GM18861 (cell line): Measurements from ENCODE around the gene ZBP1.
"Not testable (repeated sequence)": the region's sequence is repeated elsewhere in the genome, so short reads cannot be mapped to it uniquely, and the experiment has no call there.

Experiments
- ATAC-seq: cut with Tn5 transposase; IDR thresholded peaks from one replicate; pipeline ENCODE4 v1.9.1; 2021; ENCODE audit not compliant: unreplicated experiment

Gene ZBP1

DNA sequence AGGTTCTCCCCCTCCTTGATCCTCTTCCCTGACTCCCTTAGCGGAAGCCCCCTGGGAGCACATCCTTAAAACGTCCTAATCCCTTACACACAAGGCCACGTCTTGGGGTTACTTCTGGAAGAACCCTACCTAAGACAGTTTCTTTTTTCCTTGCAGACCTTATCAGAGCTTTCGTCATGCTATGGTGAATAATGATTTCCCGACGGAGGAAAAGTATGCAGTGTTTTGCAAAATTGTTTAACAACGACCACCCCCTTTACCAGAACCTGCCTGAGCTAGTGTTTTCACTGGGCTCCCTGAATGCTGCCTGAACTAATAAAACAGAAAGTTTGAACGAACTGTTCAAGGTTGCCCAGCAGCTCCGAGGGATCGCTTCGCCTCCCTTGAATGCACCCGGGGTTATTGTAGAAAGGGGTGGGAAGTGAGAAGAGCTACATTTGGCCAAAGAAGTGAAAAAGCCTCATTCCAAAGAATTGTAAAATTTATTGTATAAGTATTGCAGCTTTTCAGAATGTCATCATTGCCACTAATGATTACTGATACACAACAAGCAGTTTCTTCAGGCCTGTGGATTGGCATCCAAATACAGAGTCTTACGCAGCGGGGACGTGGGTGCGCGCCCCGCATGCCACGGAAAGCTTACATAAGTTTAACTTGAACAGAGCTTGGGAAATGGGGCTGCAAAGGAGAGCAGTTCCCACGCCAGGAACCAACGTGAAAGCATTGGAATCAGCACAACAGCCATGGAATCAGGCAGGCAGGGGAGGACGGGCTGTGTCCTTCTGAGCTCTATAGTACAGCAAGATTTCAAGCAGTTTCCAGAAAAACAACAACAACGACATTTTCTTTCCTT is 27.9 kb upstream of the ZBP1 start:
- no peak for ATAC-seq

DNA sequence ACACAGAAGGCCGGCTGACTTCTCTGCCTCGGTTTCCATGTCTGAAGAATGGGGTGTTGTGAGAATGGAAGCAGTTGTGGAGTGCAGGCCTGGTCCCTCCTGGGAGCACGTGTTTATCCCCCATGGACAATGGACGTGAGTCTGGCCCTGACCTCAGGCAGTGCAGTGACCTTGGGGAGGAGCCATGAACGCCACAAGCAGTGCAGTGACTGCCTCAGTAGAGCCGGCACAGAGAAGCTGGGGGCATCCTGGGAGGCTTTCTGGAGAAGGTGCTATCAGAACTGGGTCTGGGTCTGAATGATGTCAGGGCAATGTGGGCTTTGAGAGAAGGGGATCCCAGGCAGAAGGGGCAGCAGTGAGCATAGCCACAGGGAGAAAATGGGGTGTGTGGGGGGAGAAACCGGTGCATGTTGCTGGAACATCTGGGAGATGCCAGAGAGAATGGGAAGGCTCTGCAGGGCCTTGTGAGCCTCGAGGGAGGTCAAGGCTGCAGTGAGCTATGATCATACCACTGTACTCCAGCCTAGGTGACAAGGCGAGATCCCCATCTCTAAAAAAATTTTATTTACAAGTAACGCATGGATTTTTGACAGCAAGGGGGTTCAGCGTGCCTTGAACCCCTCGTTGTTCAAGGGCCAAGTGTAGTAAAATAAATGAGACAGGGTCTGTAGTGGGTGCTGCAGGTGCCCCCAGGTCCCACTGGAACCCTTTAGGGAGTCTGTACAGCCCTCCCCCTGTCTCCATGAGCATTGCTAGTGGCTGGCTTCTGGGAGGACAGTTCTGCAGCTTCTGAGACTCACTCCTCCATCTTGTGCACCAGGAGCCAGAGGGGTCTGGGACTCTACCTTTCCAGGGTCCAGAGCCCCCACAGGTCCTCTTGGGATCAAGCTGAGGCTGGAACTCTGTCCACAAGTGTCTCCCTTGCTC is 27.0 kb upstream of the ZBP1 start:
- ATAC-seq = no peak

GRCh38 chr20:57638895-57639236 is 18.6 kb upstream of the ZBP1 start:
- no peak for ATAC-seq

- ATAC-seq = no peak
These were observed 18.1 kb upstream of the ZBP1 start for GRCh38 chr20:57638173-57638894.

- no peak for ATAC-seq
These were observed 13.8 kb upstream of the ZBP1 start for GRCh38 chr20:57633945-57634491.

DNA sequence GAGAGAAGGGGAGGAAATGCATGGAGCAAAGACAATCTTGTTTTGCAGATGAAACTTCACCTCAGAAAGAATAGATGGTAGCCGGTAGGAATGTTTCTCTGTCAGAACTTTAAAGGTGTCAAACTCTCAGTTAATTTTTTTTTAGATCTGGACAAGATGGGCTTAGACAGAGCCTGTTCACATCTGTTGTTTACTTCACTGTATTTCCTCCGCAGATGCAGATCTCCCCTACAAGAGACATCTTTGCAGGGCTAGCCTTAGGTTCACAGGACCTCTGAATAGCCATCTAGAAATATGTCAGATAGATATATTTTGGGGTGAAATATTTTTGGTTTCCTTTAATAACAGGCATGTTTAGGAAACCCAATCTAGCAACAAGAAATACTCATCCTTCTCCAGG is 12.1 kb upstream of the ZBP1 start:
- ATAC-seq = no peak

DNA sequence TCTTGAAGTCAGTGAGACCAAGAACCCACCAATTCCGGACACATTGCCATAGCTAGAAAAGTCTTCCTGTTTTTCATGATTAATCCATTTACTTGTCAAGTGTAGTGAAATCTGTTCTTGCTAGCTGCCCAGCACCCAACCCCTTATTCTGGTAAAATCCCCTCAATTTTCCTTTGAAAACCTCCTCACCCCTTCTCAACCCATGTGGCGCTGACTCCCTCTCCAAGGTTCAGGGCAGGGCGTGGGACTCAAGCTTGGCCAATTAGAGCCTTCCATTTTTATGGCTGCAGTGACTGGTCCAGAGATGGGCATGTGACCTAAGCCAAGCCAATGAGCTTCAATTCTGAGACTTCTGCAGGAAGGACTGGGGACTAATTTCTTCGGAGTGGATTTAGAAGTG is 9.8 kb upstream of the ZBP1 start:
- ATAC-seq = no peak

- ATAC-seq = not testable (repeated sequence)
These were observed 9.3 kb upstream of the ZBP1 start for GRCh38 chr20:57629491-57629901.

DNA sequence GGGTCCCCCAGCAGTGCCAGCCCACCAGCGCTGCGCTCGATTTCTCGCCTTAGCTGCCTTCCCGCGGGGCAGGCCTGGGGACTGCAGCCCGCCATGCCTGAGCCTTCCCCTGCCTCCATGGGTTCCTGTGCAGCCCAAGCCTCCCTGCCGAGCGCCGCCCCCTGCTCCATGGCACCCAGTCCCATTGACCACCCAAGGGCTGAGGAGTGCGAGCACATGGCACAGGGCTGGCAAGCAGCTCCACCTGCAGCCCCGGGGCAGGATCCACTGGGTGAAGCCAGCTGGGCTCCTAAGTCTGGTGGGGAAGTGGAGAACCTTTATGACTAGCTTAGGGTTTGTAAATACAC is 8.7 kb upstream of the ZBP1 start:
- not testable (repeated sequence) for ATAC-seq

DNA sequence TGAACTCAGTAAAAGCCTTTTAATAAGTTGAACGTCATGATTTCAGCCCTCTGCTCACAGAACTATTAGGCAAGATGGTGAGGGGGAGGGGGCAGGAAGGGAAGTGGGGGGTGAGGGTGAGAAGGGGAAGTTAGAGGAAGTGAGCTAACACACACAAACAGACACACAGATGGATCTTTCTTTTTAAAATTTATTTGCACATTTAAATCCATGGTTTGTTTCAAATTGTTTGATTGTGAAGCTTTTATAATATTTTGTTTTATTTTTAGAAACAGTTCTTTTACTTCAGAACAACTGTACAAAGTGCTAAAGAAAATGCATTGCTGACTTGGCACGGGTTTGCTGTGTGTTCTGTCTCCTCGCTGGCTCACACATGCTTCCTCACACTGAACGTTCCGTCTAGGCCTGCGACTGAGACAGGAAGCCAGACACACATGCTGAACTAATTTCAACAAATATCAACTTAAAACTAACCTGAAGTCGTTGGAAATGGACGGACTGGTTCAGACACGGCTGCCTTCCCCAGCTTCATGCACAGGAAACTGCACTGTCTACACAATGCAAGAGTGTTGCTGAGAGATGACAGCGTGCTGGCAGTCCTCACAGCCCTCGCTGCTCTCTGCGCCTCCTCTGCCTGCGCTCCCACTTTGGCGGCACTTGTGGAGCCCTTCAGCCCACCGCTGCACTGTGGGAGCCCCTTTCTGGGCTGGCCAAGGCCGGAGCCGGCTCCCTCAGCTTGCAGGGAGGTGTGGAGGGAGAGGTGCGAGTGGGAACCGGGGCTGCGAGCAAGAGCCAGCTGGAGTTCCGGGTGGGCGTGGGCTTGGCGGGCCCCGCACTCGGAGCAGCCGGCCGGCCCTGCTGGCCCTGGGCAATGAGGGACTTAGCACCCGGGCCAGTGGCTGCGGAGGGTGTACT is 8.1 kb upstream of the ZBP1 start:
- no peak for ATAC-seq

GRCh38 chr20:57627339-57627738 is 7.1 kb upstream of the ZBP1 start:
- ATAC-seq = no peak

DNA sequence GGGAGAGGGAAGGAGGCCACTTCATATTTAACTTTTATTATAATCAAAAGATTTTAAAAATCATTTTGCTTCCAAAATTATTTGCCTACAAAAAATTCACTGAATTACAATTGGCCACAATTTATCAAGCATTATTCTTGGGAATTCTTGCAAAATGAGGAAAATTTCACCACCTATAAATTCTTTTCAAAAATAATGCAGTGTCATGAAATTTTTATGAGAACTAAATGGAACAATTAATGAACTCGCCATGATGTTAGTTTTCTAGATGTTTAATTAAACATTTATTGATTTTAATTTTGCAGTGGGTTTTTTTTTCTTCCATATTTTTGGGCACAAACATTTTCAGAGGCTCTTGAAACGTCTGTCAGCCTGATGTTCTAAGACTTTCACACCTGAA is 5.8 kb upstream of the ZBP1 start:
- ATAC-seq = no peak

DNA sequence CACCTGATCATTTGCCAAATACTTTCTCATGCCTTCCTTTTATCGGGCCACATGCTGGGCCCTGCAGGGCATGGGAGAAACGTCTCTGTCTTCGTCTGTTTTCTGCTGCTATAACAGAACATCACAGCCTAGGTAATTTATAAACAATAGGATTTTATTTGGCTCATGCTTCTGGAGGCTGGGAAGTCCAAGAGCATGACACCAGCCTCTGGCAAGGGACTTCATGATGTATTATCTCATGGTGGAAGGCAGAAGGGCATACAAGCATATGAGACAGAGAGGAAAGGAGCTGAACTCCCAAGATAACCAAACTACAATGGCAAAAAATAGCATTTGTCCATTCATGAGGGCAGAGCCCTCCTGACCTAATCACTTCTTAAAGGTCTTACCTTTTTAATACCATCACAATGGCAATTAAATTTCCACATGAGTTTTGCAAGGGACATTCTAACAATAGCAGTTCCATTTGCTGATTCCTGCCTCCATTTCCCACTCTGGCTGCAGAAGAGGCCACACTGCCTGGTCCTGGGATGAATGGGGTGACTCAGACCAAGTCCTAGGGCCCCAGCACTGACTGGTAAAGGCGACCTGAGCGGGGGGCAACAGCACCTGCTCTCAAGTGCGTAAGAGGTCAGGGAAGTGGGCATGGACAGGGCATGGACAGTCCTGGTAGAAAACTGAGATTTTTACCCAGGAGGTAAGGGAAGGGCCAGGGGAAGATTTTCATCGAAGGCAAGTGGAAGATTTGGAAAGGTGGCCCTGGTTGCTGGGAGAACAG is 5.1 kb upstream of the ZBP1 start:
- no peak for ATAC-seq

DNA sequence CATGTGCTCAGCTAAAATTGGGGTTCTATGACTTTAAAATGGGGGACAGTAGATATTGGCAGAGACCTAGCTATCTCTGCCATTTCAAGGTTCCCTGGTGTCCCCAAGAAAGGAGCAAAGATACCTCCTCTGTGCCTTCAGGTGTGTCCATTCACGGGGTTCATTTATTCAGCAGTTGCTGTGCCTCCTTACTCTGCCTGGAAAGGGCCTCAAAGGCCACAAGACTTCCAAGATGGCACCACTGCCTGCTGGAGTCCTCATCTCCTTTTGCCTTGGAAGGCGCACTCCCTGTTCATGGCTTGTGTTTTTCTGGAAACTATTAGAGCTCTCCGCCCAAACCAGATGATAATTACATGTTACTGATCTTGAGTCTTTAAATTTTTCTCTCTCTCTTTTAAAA is 3.9 kb upstream of the ZBP1 start:
- no peak for ATAC-seq

DNA sequence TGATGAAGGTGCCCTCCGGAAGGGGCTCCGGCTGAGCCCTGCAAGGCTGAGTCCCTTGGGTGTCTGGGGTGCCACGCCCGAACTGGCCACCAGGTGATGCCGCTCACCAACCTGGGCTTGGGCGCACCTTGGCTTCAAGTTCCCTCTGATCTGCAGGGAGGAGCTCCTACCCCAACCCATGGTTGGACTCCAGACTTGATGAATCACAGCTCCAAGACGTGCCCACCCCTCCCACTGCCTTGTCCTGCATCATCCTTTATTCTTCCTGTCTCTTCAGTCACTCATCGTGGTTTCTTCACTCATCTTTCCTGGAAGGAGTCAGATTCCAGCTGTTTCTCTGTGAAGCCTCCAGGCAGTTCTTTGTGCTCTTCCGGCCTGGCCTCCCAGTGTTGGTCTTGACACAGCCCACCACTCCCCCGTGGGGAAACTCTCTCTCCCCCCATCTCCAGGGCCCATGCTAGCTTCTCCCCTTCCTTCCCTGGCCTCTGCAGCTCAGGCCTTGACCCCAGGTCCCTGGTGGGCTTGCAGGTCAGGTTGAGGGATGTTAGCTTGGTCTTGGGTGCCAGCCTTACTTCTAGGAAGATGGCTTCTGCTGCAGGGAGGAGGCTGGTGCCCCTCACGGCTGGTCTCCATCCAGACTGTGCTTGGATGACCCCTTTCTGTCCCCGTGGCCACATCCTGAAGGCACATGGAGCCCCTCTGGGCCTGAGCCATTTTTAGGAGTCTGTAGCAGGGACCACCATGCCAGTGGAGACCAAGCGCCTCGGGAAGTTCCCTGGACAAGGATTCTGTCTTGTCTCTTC is 2.6 kb upstream of the ZBP1 start:
- no peak for ATAC-seq

DNA sequence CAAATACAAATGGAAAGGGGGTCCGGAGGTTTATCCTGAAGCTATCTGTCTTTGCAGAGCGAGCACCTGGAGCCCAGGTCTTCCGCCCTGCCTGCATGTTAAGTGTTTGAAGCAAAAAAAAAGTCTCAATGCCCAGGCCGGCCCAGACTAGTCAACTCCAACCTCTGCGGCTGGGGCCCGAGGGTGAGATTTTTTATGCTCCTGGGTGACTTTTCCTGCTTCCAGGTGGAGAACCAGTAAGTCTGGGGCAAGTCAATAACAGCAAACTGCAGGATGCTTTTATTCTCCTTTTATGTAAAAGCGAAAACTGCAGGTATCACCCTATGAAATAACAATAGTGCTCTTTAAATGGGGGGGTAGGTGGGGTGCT is 2.0 kb upstream of the ZBP1 start:
- ATAC-seq = no peak

DNA sequence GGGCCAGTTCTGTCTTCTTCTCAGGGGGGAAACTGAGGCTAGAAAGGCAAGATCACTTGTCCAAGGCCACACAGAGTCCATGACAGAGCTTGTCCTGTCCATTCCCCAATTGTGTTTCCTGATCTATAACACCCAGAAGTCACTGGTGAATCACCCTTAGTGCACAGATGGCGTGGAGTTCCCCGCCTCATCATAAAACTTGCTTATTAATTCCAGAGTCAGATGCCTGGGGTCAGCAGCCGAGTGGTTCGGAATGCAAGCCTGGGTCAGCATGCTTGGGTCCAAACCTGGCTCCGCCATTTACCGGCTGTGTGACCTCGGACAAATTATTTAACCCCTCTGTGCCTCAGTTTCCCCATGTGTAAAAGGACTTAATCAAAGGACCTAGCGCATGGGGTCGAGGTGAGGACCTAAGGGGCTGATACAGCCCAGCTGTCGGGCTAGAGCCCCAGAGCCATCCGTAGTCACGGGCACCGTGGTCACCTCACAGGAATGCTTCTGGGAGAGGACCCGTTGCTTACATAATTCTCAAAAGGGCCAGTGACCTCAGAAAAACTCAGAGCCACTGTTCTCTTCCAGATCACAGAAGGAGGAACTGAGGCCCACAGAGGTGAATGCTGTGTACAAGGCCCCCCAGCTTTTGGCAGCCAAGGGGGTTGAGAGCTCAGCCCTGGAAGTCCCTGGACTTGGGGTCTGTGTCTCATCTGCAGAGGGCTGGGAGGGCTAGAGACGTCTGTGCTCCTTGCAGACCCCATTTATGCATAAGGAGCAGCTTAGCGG is 1.4 kb upstream of the ZBP1 start:
- ATAC-seq = no peak

GRCh38 chr20:57620999-57621398 is 773 bp upstream of the ZBP1 start:
- ATAC-seq = no peak
